SK-N-SH treated with all-trans-retinoic acid at 6 μM for 48 hours (cell line): ENCODE results near the gene TAX1BP3.

Source experiments
- ATAC-seq: fragments of 200-7000 bp; cut with Tn5 transposase; 3 replicates; pipeline ENCODE4 v1.9.1; 2020; ENCODE audit warnings: mild to moderate bottlenecking, moderate library complexity
- ARNTL ChIP-seq: fragments of 450-650 bp; formaldehyde crosslinking; IDR thresholded peaks from 2 replicates; pipeline ENCODE4 v1.5.0; 2020; ENCODE audit warnings: low read depth, mild to moderate bottlenecking, moderate library complexity, borderline replicate concordance
- BACH2 ChIP-seq: fragments of 250-450 bp; sonication (Bioruptor Pico); IDR thresholded peaks from 2 replicates; pipeline ENCODE4 v1.9.0; 2021; ENCODE audit warnings: mild to moderate bottlenecking, borderline replicate concordance
- CREB5 ChIP-seq: fragments of 250-450 bp; sonication (Bioruptor Pico); IDR thresholded peaks from 2 replicates; pipeline ENCODE4 v1.5.1; 2020; ENCODE audit warnings: low read depth, mild to moderate bottlenecking, moderate library complexity
- CSRNP3 ChIP-seq: fragments of 250-450 bp; sonication (Bioruptor Pico); IDR thresholded peaks from 2 replicates; pipeline ENCODE4 v1.5.1; 2021; ENCODE audit warnings: mild to moderate bottlenecking, moderate library complexity
- ESRRG ChIP-seq: fragments of 250-450 bp; sonication (Bioruptor Pico); IDR thresholded peaks from 2 replicates; pipeline ENCODE4 v1.6.1; 2021; ENCODE audit warnings: mild to moderate bottlenecking
- GLIS3 ChIP-seq: fragments of 250-450 bp; sonication (Bioruptor Pico); IDR thresholded peaks from 2 replicates; pipeline ENCODE4 v1.5.0; 2020; ENCODE audit warnings: mild to moderate bottlenecking, moderate library complexity
- ISL1 ChIP-seq: fragments of 250-450 bp; sonication (Bioruptor Pico); IDR thresholded peaks from 2 replicates; pipeline ENCODE4 v2.1.2; 2022; ENCODE audit warnings: mild to moderate bottlenecking, moderate library complexity
- OSR1 ChIP-seq: fragments of 250-450 bp; sonication (Bioruptor Pico); IDR thresholded peaks from 2 replicates; pipeline ENCODE4 v1.8.0; 2022; ENCODE audit warnings: moderate library complexity, mild to moderate bottlenecking, inconsistent platforms
- PATZ1 ChIP-seq: fragments of 250-450 bp; sonication (Bioruptor Pico); IDR thresholded peaks from 2 replicates; pipeline ENCODE4 v1.8.0; 2020; ENCODE audit warnings: mild to moderate bottlenecking, moderate library complexity, borderline replicate concordance
- POU6F1 ChIP-seq: fragments of 250-450 bp; sonication (Bioruptor Pico); IDR thresholded peaks from 2 replicates; pipeline ENCODE4 v1.8.0; 2021; ENCODE audit warnings: low read depth, mild to moderate bottlenecking, moderate library complexity, borderline replicate concordance
- RARB ChIP-seq: fragments of 250-450 bp; sonication (Bioruptor Pico); IDR thresholded peaks from 2 replicates; pipeline ENCODE4 v1.8.0; 2021; ENCODE audit warnings: mild to moderate bottlenecking, moderate library complexity
- SNAI2 ChIP-seq: fragments of 250-450 bp; sonication (Bioruptor Pico); IDR thresholded peaks from 2 replicates; pipeline ENCODE4 v1.5.0; 2020; ENCODE audit warnings: mild to moderate bottlenecking, moderate library complexity
- TCF4 ChIP-seq: fragments of 250-450 bp; sonication (Bioruptor Pico); IDR thresholded peaks from 2 replicates; pipeline ENCODE4 v1.8.0; 2021; ENCODE audit warnings: mild to moderate bottlenecking, moderate library complexity, borderline replicate concordance
- TOX ChIP-seq: fragments of 250-450 bp; sonication (Bioruptor Pico); IDR thresholded peaks from 2 replicates; pipeline ENCODE4 v1.8.0; 2021; ENCODE audit warnings: mild to moderate bottlenecking, moderate library complexity, borderline replicate concordance
- TSHZ2 ChIP-seq: fragments of 250-450 bp; sonication (Bioruptor Pico); IDR thresholded peaks from 2 replicates; pipeline ENCODE4 v1.5.0; 2020; ENCODE audit warnings: mild to moderate bottlenecking, moderate library complexity
- ZFP3 ChIP-seq: fragments of 250-450 bp; sonication (Bioruptor Pico); IDR thresholded peaks from 2 replicates; pipeline ENCODE4 v1.5.0; 2020; ENCODE audit warnings: mild to moderate bottlenecking, moderate library complexity
- ZFP30 ChIP-seq: fragments of 450-650 bp; formaldehyde crosslinking; IDR thresholded peaks from 2 replicates; pipeline ENCODE4 v1.5.0; 2022; ENCODE audit warnings: mild to moderate bottlenecking, moderate library complexity
- ZNF565 ChIP-seq: fragments of 450-650 bp; formaldehyde crosslinking; conservative IDR thresholded peaks from 2 replicates; pipeline ENCODE4 v1.5.0; 2020; ENCODE audit warnings: low read depth, mild to moderate bottlenecking, moderate library complexity
- ZNF8 ChIP-seq: fragments of 450-650 bp; formaldehyde crosslinking; IDR thresholded peaks from 2 replicates; pipeline ENCODE4 v1.5.0; 2020; ENCODE audit warnings: mild to moderate bottlenecking, moderate library complexity

Gene TAX1BP3

GRCh38 chr17:3657588-3657869, 10.8 kb downstream of the TAX1BP3 start:
- ATAC-seq = no peak
- TF ChIP-seq ARNTL (CRISPR knock-in tag) (no peak), ZNF565 (no peak), RARB (CRISPR knock-in tag) (no peak), TCF4 (no peak), SNAI2 (CRISPR knock-in tag) (no peak)

- ATAC-seq = no peak
- TF ChIP-seq CSRNP3 (CRISPR knock-in tag) (no peak), TOX (CRISPR knock-in tag) (no peak), BACH2 (no peak)
These were observed 11.4 kb downstream of the TAX1BP3 start for GRCh38 chr17:3656755-3657587.

GRCh38 chr17:3656353-3656752, 12.0 kb downstream of the TAX1BP3 start:
- TF ChIP-seq ZFP30 (CRISPR knock-in tag) (no peak), OSR1 (CRISPR knock-in tag) (no peak), ARNTL (CRISPR knock-in tag) (no peak), TCF4 (no peak), CREB5 (CRISPR knock-in tag) (no peak), PATZ1 (CRISPR knock-in tag) (no peak), RARB (CRISPR knock-in tag) (no peak), TOX (CRISPR knock-in tag) (no peak), ZNF8 (CRISPR knock-in tag) (no peak), ZFP3 (no peak), SNAI2 (CRISPR knock-in tag) (no peak)
- ATAC-seq = no peak

- no peak for TF ChIP-seq SNAI2 (CRISPR knock-in tag)
- TF ChIP-seq TOX (CRISPR knock-in tag) = no peak
- no peak for TF ChIP-seq ESRRG (CRISPR knock-in tag)
- no peak for TF ChIP-seq ZFP3
- TF ChIP-seq POU6F1 (CRISPR knock-in tag) = no peak
- no peak for TF ChIP-seq RARB (CRISPR knock-in tag)
- TF ChIP-seq TCF4 = no peak
- TF ChIP-seq OSR1 (CRISPR knock-in tag) = no peak
- TF ChIP-seq ISL1 (CRISPR knock-in tag) = no peak
- no peak for TF ChIP-seq CREB5 (CRISPR knock-in tag)
- TF ChIP-seq GLIS3 (CRISPR knock-in tag) = no peak
- TF ChIP-seq TSHZ2 (CRISPR knock-in tag) = no peak
- no peak for TF ChIP-seq ZFP30 (CRISPR knock-in tag)
- TF ChIP-seq, all 23 proteins: peak for 0
- no peak for ATAC-seq
These were observed 12.6 kb downstream of the TAX1BP3 start for GRCh38 chr17:3655766-3656165.
